ENCODE results near the gene SF3A2.

The SF3A2 gene

GRCh38 chr19:2207008-2207407 is 29.6 kb upstream of the SF3A2 start:
- H3K79me2 ChIP-seq, result peaks cover 6% of the 10 kb centered on the region
- H3K9me3 ChIP-seq (ENCODE audit: control insufficient read depth, low read length), result no peaks in the 10 kb centered on the region
- H2AFZ ChIP-seq, result no peak overlapping the region
- H3K4me3 ChIP-seq (ENCODE audit: low read depth, low read length), result no peak overlapping the region
- no peak overlapping the region for H3K4me2 ChIP-seq (ENCODE audit: low read length)
- no peaks in the 10 kb centered on the region for H3K27me3 ChIP-seq (ENCODE audit: control insufficient read depth, insufficient read depth, low read length)
- H3K27ac ChIP-seq, result no peak overlapping the region
- H3K4me1 ChIP-seq, result no peaks in the 10 kb centered on the region
- no peaks in the 10 kb centered on the region for H3K36me3 ChIP-seq (ENCODE audit: control insufficient read depth, insufficient read depth, low read length)
- no peak for TF ChIP-seq CTCF (IDR thresholded peaks at IDR 0.05)
- no peak overlapping the region for H3K9ac ChIP-seq

- TF ChIP-seq CTCF (IDR thresholded peaks at IDR 0.05), result no peak
- H3K36me3 ChIP-seq (ENCODE audit: control insufficient read depth, insufficient read depth, low read length), result no peaks in the 10 kb centered on the region
- no peaks in the 10 kb centered on the region for H3K9me3 ChIP-seq (ENCODE audit: control insufficient read depth, low read length)
- no peak overlapping the region for H2AFZ ChIP-seq
- H3K4me2 ChIP-seq (ENCODE audit: low read length), result no peak overlapping the region
- H3K9ac ChIP-seq, result no peak overlapping the region
- H3K27ac ChIP-seq, result no peak overlapping the region
- peaks cover 6% of the 10 kb centered on the region for H3K79me2 ChIP-seq
- no peaks in the 10 kb centered on the region for H3K27me3 ChIP-seq (ENCODE audit: control insufficient read depth, insufficient read depth, low read length)
- H3K4me1 ChIP-seq, result no peaks in the 10 kb centered on the region
- no peak overlapping the region for H3K4me3 ChIP-seq (ENCODE audit: low read depth, low read length)
These were observed 28.4 kb upstream of the SF3A2 start for GRCh38 chr19:2207991-2208860.

GRCh38 chr19:2208975-2209374 is 27.6 kb upstream of the SF3A2 start:
- no peaks in the 10 kb centered on the region for H3K4me1 ChIP-seq
- no peak overlapping the region for H3K9ac ChIP-seq
- H3K27ac ChIP-seq, result no peak overlapping the region
- H3K79me2 ChIP-seq, result peaks cover 6% of the 10 kb centered on the region
- no peaks in the 10 kb centered on the region for H3K27me3 ChIP-seq (ENCODE audit: control insufficient read depth, insufficient read depth, low read length)
- H3K9me3 ChIP-seq (ENCODE audit: control insufficient read depth, low read length), result no peaks in the 10 kb centered on the region
- TF ChIP-seq CTCF (IDR thresholded peaks at IDR 0.05), result no peak
- H3K4me2 ChIP-seq (ENCODE audit: low read length), result no peak overlapping the region
- no peaks in the 10 kb centered on the region for H3K36me3 ChIP-seq (ENCODE audit: control insufficient read depth, insufficient read depth, low read length)
- no peak overlapping the region for H2AFZ ChIP-seq
- no peak overlapping the region for H3K4me3 ChIP-seq (ENCODE audit: low read depth, low read length)

GRCh38 chr19:2209408-2209807 is 27.2 kb upstream of the SF3A2 start:
- no peaks in the 10 kb centered on the region for H3K9me3 ChIP-seq (ENCODE audit: control insufficient read depth, low read length)
- no peak overlapping the region for H3K27ac ChIP-seq
- H3K79me2 ChIP-seq, result peaks cover 6% of the 10 kb centered on the region
- H3K36me3 ChIP-seq (ENCODE audit: control insufficient read depth, insufficient read depth, low read length), result no peaks in the 10 kb centered on the region
- H3K9ac ChIP-seq, result no peak overlapping the region
- H3K4me2 ChIP-seq (ENCODE audit: low read length), result no peak overlapping the region
- no peak overlapping the region for H2AFZ ChIP-seq
- H3K4me3 ChIP-seq (ENCODE audit: low read depth, low read length), result no peak overlapping the region
- H3K4me1 ChIP-seq, result no peaks in the 10 kb centered on the region
- H3K27me3 ChIP-seq (ENCODE audit: control insufficient read depth, insufficient read depth, low read length), result no peaks in the 10 kb centered on the region
- TF ChIP-seq CTCF (IDR thresholded peaks at IDR 0.05), result no peak

GRCh38 chr19:2210206-2210605 is 26.4 kb upstream of the SF3A2 start:
- Histone ChIP-seq H3K27me3 (ENCODE audit: control insufficient read depth, insufficient read depth, low read length) (no peaks in the 10 kb centered on the region), H3K79me2 (peaks cover 6% of the 10 kb centered on the region), H3K4me3 (ENCODE audit: low read depth, low read length) (no peak overlapping the region), H3K4me1 (no peaks in the 10 kb centered on the region), H3K9me3 (ENCODE audit: control insufficient read depth, low read length) (no peaks in the 10 kb centered on the region), H3K4me2 (ENCODE audit: low read length) (no peak overlapping the region), H3K36me3 (ENCODE audit: control insufficient read depth, insufficient read depth, low read length) (no peaks in the 10 kb centered on the region), H3K9ac (no peak overlapping the region), H3K27ac (no peak overlapping the region), H2AFZ (no peak overlapping the region)
- TF ChIP-seq CTCF (IDR thresholded peaks at IDR 0.05), result no peak

Measured in parathyroid adenoma (tissue), 2 donors.